Activated CD4-positive, alpha-beta T cell treated with anti-CD3 and anti-CD28 coated beads for 36 hours (primary cell): Measurements from ENCODE around the gene AGTR2. TPM values are rescaled to one million over a fixed set of nuclear protein-coding genes. Genes with fewer than 3 reads are reported as not detected.
"Not testable (repeated sequence)": the region's sequence is repeated elsewhere in the genome, so short reads cannot be mapped to it uniquely, and the experiment has no call there.

Source experiments
- ATAC-seq: fragments of 200-7000 bp; cut with Tn5 transposase; one replicate; pipeline ENCODE4 v1.10.0; 2021; ENCODE audit warnings: mild to moderate bottlenecking, moderate library complexity
- CTCF ChIA-PET: fragments of 350-600 bp; sonication (Branson Sonifier 250); formaldehyde crosslinking; loops from one replicate; lab custom pipeline; 2021; ENCODE audit warnings: antibody characterized with exemption; lab: Charles Lee
- POLR2A ChIA-PET: fragments of 350-600 bp; sonication (Branson Sonifier 250); formaldehyde crosslinking; loops from one replicate; lab custom pipeline; 2021; ENCODE audit warnings: antibody characterized with exemption, inconsistent platforms; lab: Charles Lee
- DNase-seq: peaks from one replicate; pipeline ENCODE4 v3.0.0-alpha.2; 2020
- H3K27ac Mint-ChIP-seq: one replicate; pipeline ENCODE4 v1.8.0; 2021; ENCODE audit warnings: mixed read lengths
- H3K27me3 Mint-ChIP-seq: one replicate; pipeline ENCODE4 v1.8.0; 2021; ENCODE audit warnings: mixed read lengths
- H3K36me3 Mint-ChIP-seq: one replicate; pipeline ENCODE4 v1.8.0; 2021; ENCODE audit warnings: low read depth, mixed read lengths
- H3K4me1 Mint-ChIP-seq: one replicate; pipeline ENCODE4 v1.8.0; 2021; ENCODE audit warnings: mixed read lengths
- H3K4me3 Mint-ChIP-seq: one replicate; pipeline ENCODE4 v1.8.0; 2021; ENCODE audit warnings: mild to moderate bottlenecking, moderate library complexity, mixed read lengths
- H3K9me3 Mint-ChIP-seq: one replicate; pipeline ENCODE4 v1.8.0; 2021; ENCODE audit warnings: low read depth, mixed read lengths
- intact Hi-C, 2 experiments: fragments of 100-400 bp; cut with DNase I in 1 of 2; cut with micrococcal nuclease in 1 of 2; formaldehyde crosslinking; loops; one replicate each; pipeline versions ENCODE4 v1.14.2 to v1.15.1; 2022 to 2024; cut with DNase I, micrococcal nuclease
- total RNA-seq, 2 experiments: library from RNA; stranded (reverse); gene quantifications; one replicate each; pipeline ENCODE4 v1.2.3, GENCODE V29; 2021

Gene AGTR2
- total RNA-seq: not detected

- CTCF ChIA-PET: no interaction called here
- no peaks in the 10 kb centered on the region for H3K36me3 Mint-ChIP-seq
Observed at GRCh38 chrX:116170511-116170910, at the start of gene AGTR2. AGTR2 (plus strand) TSS chrX:116170744; CDS start chrX:116172281, 1,537 bp downstream.

GRCh38 chrX:116135277-116135676 is 35.3 kb upstream of the AGTR2 start:
- H3K27ac Mint-ChIP-seq: no peak overlapping the region
- POLR2A ChIA-PET: no interaction called here
- intact Hi-C loops: no loop called here
- H3K9me3 Mint-ChIP-seq: no peaks in the 10 kb centered on the region
- DNase-seq: no peak
- CTCF ChIA-PET: no interaction called here
- H3K4me1 Mint-ChIP-seq: no peaks in the 10 kb centered on the region
- no peak for ATAC-seq
- H3K4me3 Mint-ChIP-seq: no peak overlapping the region
- H3K27me3 Mint-ChIP-seq: no peaks in the 10 kb centered on the region
- no peaks in the 10 kb centered on the region for H3K36me3 Mint-ChIP-seq

More at GRCh38 chrX:116170511-116170910, at the start of gene AGTR2:
- Mint-ChIP-seq H3K9me3 (no peaks in the 10 kb centered on the region), H3K4me1 (no peaks in the 10 kb centered on the region), H3K27me3 (no peaks in the 10 kb centered on the region), H3K4me3 (no peak within 1 kb of the TSS), H3K27ac (no peak within 1 kb of the TSS)
- intact Hi-C loops: no loop called here
- POLR2A ChIA-PET: no interaction called here
- ATAC-seq (no peak), DNase-seq (no peak)

- H3K4me1 Mint-ChIP-seq, DNase-seq, H3K9me3 Mint-ChIP-seq, CTCF ChIA-PET, POLR2A ChIA-PET, ATAC-seq, intact Hi-C loops, H3K27me3 Mint-ChIP-seq, H3K36me3 Mint-ChIP-seq, H3K4me3 Mint-ChIP-seq, H3K27ac Mint-ChIP-seq: not testable (repeated sequence)
Observed at GRCh38 chrX:116141270-116141669, 29.3 kb upstream of the AGTR2 start.

- CTCF ChIA-PET: no interaction called here
- H3K36me3 Mint-ChIP-seq: no peaks in the 10 kb centered on the region
- H3K4me3 Mint-ChIP-seq: no peak overlapping the region
- H3K27ac Mint-ChIP-seq: no peak overlapping the region
- POLR2A ChIA-PET: no interaction called here
- H3K4me1 Mint-ChIP-seq: no peaks in the 10 kb centered on the region
- H3K27me3 Mint-ChIP-seq: no peaks in the 10 kb centered on the region
- no peak for ATAC-seq
- H3K9me3 Mint-ChIP-seq: no peaks in the 10 kb centered on the region
- intact Hi-C loops: no loop called here
- no peak for DNase-seq
Observed at GRCh38 chrX:116142976-116143375, 27.6 kb upstream of the AGTR2 start.

GRCh38 chrX:116172976-116173375 is 2.4 kb downstream of the AGTR2 start:
- CTCF ChIA-PET: no interaction called here
- no peak for ATAC-seq
- H3K9me3 Mint-ChIP-seq: peaks cover 1% of the 10 kb centered on the region
- H3K27me3 Mint-ChIP-seq: no peaks in the 10 kb centered on the region
- H3K4me1 Mint-ChIP-seq: no peaks in the 10 kb centered on the region
- H3K36me3 Mint-ChIP-seq: no peaks in the 10 kb centered on the region
- POLR2A ChIA-PET: no interaction called here
- no peak overlapping the region for H3K27ac Mint-ChIP-seq
- no peak overlapping the region for H3K4me3 Mint-ChIP-seq
- intact Hi-C loops: no loop called here
- no peak for DNase-seq

- POLR2A ChIA-PET: no interaction called here
- H3K4me3 Mint-ChIP-seq: no peak overlapping the region
- H3K27ac Mint-ChIP-seq: no peak overlapping the region
- DNase-seq: no peak
- no peaks in the 10 kb centered on the region for H3K27me3 Mint-ChIP-seq
- H3K36me3 Mint-ChIP-seq: no peaks in the 10 kb centered on the region
- no peak for ATAC-seq
- CTCF ChIA-PET: no interaction called here
- intact Hi-C loops: no loop called here
- H3K9me3 Mint-ChIP-seq: no peaks in the 10 kb centered on the region
- H3K4me1 Mint-ChIP-seq: no peaks in the 10 kb centered on the region
Observed at GRCh38 chrX:116181300-116181699, 10.8 kb downstream of the AGTR2 start.

- Mint-ChIP-seq H3K27ac (no peak overlapping the region), H3K36me3 (no peaks in the 10 kb centered on the region), H3K9me3 (no peaks in the 10 kb centered on the region), H3K27me3 (no peaks in the 10 kb centered on the region), H3K4me3 (no peak overlapping the region), H3K4me1 (no peaks in the 10 kb centered on the region)
- ChIA-PET CTCF (no interaction called here), POLR2A (no interaction called here)
- ATAC-seq (no peak), DNase-seq (no peak)
- intact Hi-C loops: no loop called here
Observed at GRCh38 chrX:116185163-116185562, 14.6 kb downstream of the AGTR2 start.

GRCh38 chrX:116194649-116195048 is 24.1 kb downstream of the AGTR2 start:
- ATAC-seq: no peak
- H3K9me3 Mint-ChIP-seq: peaks cover 6% of the 10 kb centered on the region
- no peaks in the 10 kb centered on the region for H3K27me3 Mint-ChIP-seq
- H3K27ac Mint-ChIP-seq: no peak overlapping the region
- intact Hi-C loops: no loop called here
- POLR2A ChIA-PET: no interaction called here
- CTCF ChIA-PET: no interaction called here
- H3K4me1 Mint-ChIP-seq: no peaks in the 10 kb centered on the region
- no peaks in the 10 kb centered on the region for H3K36me3 Mint-ChIP-seq
- DNase-seq: no peak
- no peak overlapping the region for H3K4me3 Mint-ChIP-seq

GRCh38 chrX:116198235-116198634 is 27.7 kb downstream of the AGTR2 start:
- Mint-ChIP-seq H3K4me1 (no peaks in the 10 kb centered on the region), H3K9me3 (no peaks in the 10 kb centered on the region), H3K27ac (no peak overlapping the region), H3K27me3 (no peaks in the 10 kb centered on the region), H3K4me3 (no peak overlapping the region), H3K36me3 (no peaks in the 10 kb centered on the region)
- intact Hi-C loops: no loop called here
- DNase-seq (no peak), ATAC-seq (no peak)
- ChIA-PET CTCF (no interaction called here), POLR2A (no interaction called here)

GRCh38 chrX:116198810-116199209 is 28.3 kb downstream of the AGTR2 start:
- DNase-seq (no peak), ATAC-seq (no peak)
- Mint-ChIP-seq H3K4me1 (no peaks in the 10 kb centered on the region), H3K27ac (no peak overlapping the region), H3K36me3 (no peaks in the 10 kb centered on the region), H3K9me3 (no peaks in the 10 kb centered on the region), H3K27me3 (no peaks in the 10 kb centered on the region), H3K4me3 (no peak overlapping the region)
- ChIA-PET POLR2A (no interaction called here), CTCF (no interaction called here)
- intact Hi-C loops: no loop called here

- no peaks in the 10 kb centered on the region for H3K9me3 Mint-ChIP-seq
- ChIA-PET CTCF (interaction anchor here (0.6 kb wide), 1 partner anchor 148 kb away, joined by 3 read pairs; no protein-coding TSS in a partner anchor), POLR2A (no interaction called here)
- H3K27ac Mint-ChIP-seq: no peak overlapping the region
- H3K4me1 Mint-ChIP-seq: no peaks in the 10 kb centered on the region
- DNase-seq (no peak), ATAC-seq (no peak)
- H3K4me3 Mint-ChIP-seq: no peak overlapping the region
- no peaks in the 10 kb centered on the region for H3K36me3 Mint-ChIP-seq
- intact Hi-C loops: no loop called here
- H3K27me3 Mint-ChIP-seq: no peaks in the 10 kb centered on the region
Observed at GRCh38 chrX:116204932-116205331, 34.4 kb downstream of the AGTR2 start.

- Mint-ChIP-seq H3K4me3 (no peak overlapping the region), H3K4me1 (no peaks in the 10 kb centered on the region), H3K36me3 (no peaks in the 10 kb centered on the region), H3K9me3 (peaks cover 4% of the 10 kb centered on the region), H3K27me3 (no peaks in the 10 kb centered on the region), H3K27ac (no peak overlapping the region)
- POLR2A ChIA-PET: no interaction called here
- ATAC-seq (no peak), DNase-seq (no peak)
- intact Hi-C loops: no loop called here
- CTCF ChIA-PET: no interaction called here
Observed at GRCh38 chrX:116213262-116213661, 42.7 kb downstream of the AGTR2 start.

GRCh38 chrX:116217080-116217479 is 46.5 kb downstream of the AGTR2 start:
- intact Hi-C loops, H3K4me1 Mint-ChIP-seq, H3K36me3 Mint-ChIP-seq, CTCF ChIA-PET, H3K4me3 Mint-ChIP-seq, H3K9me3 Mint-ChIP-seq, ATAC-seq, DNase-seq, H3K27me3 Mint-ChIP-seq, POLR2A ChIA-PET, H3K27ac Mint-ChIP-seq: not testable (repeated sequence)
